SHP77 treated with DMSO at 0.1 percent for 48 hours (cell line): ENCODE measurements around the gene CCND1.

Source experiments
- DNase-seq: peaks from one replicate; lab custom pipeline; 2025; lab: John Stamatoyannopoulos, UW

CCND1 gene

GRCh38 chr11:69654001-69654659 lies 13.2 kb downstream of the CCND1 start:
- DNase-seq: no peak

DNA sequence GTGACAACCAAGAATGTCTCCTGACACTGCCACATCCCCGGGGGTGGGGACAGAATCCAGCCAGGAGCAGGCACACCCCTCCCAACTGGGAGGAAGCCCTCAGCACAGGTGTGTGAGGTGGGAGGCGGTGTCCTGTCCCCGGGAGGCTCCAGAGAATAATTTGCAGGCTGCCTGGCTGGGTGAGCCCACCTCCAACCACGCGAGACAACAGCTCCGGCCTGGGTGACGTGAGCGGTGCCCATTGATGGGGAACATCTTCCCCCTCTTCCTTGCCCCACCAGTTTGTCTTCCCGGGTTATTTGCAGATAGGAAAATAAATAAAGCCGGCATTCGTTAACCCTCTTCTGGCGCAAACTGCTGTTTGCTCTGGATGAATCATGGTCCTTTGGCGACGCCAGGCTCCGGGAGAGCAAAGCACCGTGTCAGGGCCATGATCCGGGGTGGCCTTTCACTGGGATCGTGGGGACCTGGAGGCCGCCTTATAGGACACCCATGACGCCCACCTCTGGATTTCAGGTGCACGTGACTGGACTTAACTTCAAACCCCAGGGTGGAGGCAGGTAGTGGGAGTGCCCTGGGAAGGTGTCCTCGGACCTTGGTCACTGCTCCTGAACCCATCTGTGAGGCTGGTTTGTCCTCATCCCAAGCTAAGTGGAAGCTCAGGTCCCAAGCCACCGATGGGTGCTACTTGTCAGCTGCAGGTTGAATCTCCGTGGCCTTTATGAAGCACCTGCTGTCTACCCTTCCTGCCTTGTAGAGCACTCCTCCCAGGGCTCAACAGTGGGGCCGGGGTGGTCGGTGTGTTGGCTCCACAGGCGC lies 13.9 kb downstream of the CCND1 start:
- peak; percentile 60 for DNase-seq

GRCh38 chr11:69655479-69656428 lies 14.8 kb downstream of the CCND1 start:
- DNase-seq: no peak

DNA sequence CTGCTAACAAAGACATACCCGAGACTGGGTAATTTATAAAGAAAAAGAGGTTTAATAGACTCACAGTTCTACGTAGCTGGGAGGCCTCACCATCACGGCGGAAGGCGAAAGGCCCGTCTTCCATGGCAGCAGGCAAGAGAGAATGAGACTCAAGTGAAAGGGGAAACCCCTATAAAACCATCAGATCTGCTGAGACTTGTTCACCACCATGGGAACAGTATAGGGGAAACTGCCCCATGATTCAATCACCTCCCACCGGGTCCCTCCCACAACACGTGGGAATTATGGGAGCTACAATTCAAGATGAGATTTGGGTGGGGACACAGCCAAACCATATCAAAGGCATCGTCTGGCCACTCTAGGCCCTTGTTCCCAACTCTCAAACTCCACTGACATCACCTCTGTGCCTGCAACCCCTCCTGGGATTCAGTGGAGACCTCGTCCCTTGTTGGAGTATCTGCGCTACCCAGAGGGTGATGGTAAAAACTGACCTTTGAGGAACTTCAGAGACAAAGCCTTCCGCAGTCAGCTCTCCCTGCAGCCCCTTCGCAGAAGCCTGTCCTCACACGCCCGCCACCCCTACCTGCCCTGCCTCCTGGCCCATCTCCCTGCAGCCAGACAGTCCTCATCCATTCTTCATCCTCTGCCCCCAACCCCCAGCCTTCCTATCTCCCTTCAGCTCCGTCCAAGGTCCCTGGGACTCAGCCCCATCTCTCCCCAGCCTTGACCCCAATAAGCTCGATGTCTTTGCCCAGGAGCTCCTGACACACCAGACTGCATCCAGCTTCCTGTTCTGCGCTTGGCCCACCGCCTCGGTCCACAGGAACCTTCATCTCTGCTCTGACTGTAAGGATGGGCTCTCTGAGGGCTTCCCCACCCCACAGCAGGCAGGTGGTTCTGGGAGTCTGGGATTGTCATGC lies 15.8 kb downstream of the CCND1 start:
- no peak for DNase-seq

DNA sequence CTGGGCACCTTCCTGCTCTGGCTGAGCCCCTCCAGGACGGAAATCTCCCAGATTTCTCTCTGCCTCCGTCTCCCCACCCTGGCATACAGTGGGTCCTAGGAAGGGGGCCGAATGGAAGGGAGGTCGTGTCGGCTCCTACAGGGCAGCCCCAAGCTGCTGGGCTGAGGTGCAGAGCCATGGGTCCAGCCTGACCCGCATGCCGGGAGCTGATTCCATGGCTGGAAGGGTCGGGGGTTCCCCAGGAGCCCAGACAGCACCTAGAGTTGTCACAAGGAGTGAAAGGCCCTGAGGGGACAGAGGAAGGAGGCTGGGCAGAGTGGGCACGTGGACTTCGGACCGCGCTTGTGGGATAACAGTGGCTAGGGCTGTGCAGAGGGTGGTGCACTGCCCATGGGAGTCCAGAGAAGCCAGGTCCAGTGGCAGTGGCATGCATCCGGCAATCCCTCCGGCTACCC lies 16.5 kb downstream of the CCND1 start:
- DNase-seq: no peak

DNA sequence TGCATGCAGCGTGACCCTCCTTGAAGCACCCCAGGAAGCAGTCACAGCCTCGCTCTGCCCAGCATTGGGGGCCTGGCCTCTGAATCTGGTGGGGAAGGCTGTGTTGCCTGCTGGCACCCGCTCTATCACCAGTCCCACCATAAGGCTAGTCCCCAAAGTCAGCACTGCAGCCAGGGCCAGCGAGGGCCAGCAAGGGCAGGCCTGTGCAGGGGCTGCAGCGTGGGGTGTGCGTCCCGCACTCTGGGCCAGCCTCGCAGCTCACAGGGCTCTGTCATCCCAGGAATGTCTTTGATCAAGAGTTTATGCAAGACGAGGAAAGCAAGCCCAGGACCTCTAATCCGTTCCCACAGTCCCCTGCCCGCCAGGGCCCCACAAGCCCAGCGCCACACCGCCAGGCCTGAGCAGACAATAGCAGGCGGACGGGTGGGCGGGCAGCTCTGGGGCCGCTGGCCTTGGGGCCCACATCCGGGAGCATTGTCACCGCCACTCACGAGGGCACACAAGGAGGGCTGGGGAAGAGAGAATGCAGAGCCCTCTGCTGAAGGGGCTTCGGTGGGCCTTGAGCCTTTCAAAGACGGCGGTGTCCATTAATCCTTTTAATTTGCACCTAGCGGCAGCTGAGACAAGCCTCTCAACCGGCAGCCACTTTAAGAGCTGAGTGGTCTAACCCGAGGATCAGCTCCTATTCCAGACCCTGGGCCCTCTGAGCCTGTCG lies 17.1 kb downstream of the CCND1 start:
- no peak for DNase-seq

- DNase-seq: peak; percentile 66
Measured at GRCh38 chr11:69658626-69659450, 17.9 kb downstream of the CCND1 start.

GRCh38 chr11:69659591-69659990 lies 18.6 kb downstream of the CCND1 start:
- DNase-seq: no peak

GRCh38 chr11:69660001-69660500 lies 19.1 kb downstream of the CCND1 start:
- no peak for DNase-seq

GRCh38 chr11:69661413-69661715 lies 20.4 kb downstream of the CCND1 start:
- DNase-seq: no peak

DNA sequence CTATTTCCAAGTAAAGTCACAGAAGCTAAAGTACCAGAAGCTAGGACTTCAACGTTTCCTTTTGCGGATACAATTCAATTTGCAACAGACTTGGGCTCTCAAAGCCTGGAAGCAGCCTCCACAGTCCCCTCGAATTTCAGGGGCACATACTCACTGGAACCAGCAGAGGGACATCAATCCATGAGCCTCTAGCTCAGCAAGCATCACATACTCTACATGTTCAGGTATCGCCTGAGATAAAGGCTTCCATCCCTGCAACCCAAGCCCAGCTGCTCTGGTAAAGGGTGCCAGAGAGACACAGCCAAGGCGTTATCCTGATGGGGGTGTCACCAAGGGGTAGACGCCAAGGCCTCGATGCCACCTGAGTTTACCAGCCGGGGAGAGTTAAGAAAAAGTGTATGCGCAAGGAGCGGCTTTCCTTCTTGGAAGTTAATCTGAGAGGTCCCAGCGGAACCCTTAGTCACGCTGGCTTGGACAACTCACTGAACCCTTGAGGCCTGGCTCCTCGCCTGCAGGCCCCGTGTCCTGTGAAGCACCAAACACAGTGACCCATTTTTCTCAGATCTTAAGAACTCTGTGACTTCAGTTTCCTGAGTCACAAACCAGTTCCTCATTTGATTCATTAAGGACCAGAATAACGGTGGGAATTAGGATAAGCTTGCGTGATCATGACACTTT lies 21.2 kb downstream of the CCND1 start:
- DNase-seq: no peak

- no peak for DNase-seq
Measured at GRCh38 chr11:69662806-69663205, 21.9 kb downstream of the CCND1 start.

- DNase-seq: no peak
Measured at GRCh38 chr11:69663326-69663725, 22.4 kb downstream of the CCND1 start.

- DNase-seq: no peak
Measured at GRCh38 chr11:69664103-69664775, 23.3 kb downstream of the CCND1 start.

DNA sequence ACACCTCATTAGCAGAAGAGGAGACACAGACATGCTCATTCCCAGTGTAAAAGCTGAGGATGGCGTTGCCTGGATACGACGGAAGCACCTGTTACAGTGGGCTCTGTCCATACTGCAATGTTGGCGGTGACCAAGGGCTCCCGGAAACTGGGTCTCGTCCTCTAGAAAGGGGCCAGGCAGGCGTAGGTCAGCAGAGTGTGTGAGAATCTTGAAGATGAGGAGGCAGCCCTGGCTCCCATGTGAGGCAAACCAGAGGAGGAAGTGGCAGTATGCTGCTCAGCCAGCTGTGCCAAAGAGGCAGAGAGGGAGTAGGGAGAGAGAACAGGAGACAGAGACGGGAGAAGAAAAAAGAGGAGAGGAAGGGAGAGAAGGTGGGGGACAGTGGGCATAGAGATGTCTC lies 23.9 kb downstream of the CCND1 start:
- DNase-seq: no peak

DNA sequence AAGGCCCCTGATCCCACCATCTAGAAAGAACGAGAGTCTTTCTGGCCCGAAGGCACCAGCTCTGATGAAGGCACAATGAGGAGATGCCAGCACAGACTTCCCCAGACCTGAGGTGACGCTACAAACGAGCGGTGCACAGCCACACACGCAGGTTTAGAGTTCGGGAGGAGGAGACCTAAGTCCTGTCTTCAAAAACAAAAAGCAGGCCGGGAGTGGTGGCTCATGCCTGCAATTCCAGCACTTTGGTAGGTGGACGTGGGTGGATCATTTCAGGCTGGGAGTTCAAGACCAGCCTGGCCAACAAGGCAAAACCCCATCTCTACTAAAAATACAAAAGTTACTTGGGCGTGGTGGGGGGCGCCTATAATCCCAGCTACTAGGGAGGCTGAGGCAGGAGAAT lies 24.7 kb downstream of the CCND1 start:
- no peak for DNase-seq

- DNase-seq: no peak
Measured at GRCh38 chr11:69666261-69666660, 25.3 kb downstream of the CCND1 start.

GRCh38 chr11:69666752-69667536 lies 26.0 kb downstream of the CCND1 start:
- no peak for DNase-seq
